Vagina (tissue), 2 donors: Measurements from ENCODE around the gene ITGAL. TPM values are rescaled to one million over a fixed set of nuclear protein-coding genes. Genes with fewer than 3 reads are reported as not detected.
A peak's percentile ranks its signal among the peaks of the same experiment; 100 is the strongest.
"Not testable (repeated sequence)": the region's sequence is repeated elsewhere in the genome, so short reads cannot be mapped to it uniquely, and the experiment has no call there.

ENCODE experiments used
- DNase-seq, 2 donors: peaks; one replicate each; pipeline ENCODE4 v3.0.0-alpha.2; 2017; ENCODE audit errors: extremely low spot score in 2 of 2
- H3K27ac ChIP-seq: fragments of 200-600 bp; sonication (generic); one replicate; pipeline ENCODE4 v1.5.1; 2019
- H3K27me3 ChIP-seq: fragments of 200-600 bp; sonication (generic); one replicate; pipeline ENCODE4 v1.5.1; 2019
- H3K36me3 ChIP-seq, 2 donors: fragments of 200-600 bp; sonication (generic); one replicate each; pipeline ENCODE4 v1.5.1; 2017 to 2019
- H3K4me1 ChIP-seq: fragments of 200-600 bp; sonication (generic); one replicate; pipeline ENCODE4 v1.5.1; 2019
- H3K4me3 ChIP-seq, 2 donors: fragments of 200-600 bp; sonication (generic); 1 replicate in 1 of 2; 2 replicates in 1 of 2; pipeline ENCODE4 v1.5.1; 2016 to 2019
- H3K9me3 ChIP-seq: fragments of 200-600 bp; sonication (generic); one replicate; pipeline ENCODE4 v1.5.1; 2019
- POLR2A ChIP-seq, 2 donors: fragments of 450-650 bp; IDR thresholded peaks; one replicate each; pipeline ENCODE4 v1.6.1; 2017; ENCODE audit warnings: antibody characterized with exemption in 2 of 2, mild to moderate bottlenecking in 2 of 2, moderate library complexity in 2 of 2
- POLR2AphosphoS5 ChIP-seq, 2 donors: sonication (generic); formaldehyde crosslinking; IDR thresholded peaks; one replicate each; pipeline ENCODE4 v1.9.0; 2017; ENCODE audit warnings: antibody characterized with exemption in 2 of 2, mild to moderate bottlenecking in 2 of 2, low read depth in 1 of 2; ENCODE audit not compliant: insufficient read depth in 1 of 2
- intact Hi-C: fragments of 100-400 bp; cut with DNase I; formaldehyde crosslinking; loops from one replicate; pipeline ENCODE4 v1.15.1; 2023
- total RNA-seq: library from RNA; depleted of rRNA; stranded (reverse); fragments of >200 nt; gene quantifications from one replicate; pipeline ENCODE4 v1.2.3, GENCODE V29; 2016
- TF ChIP-seq, protein P1 (sequence below), 3 experiments: fragments of 450-650 bp in 2 of 3; fragments of 200-600 bp in 1 of 3; sonication (generic) in 1 of 3; IDR thresholded peaks; one replicate each; pipeline ENCODE4 v1.5.1; 2017 to 2019; ENCODE audit warnings: antibody characterized with exemption in 3 of 3, mild to moderate bottlenecking in 2 of 3, moderate library complexity in 2 of 3

The ITGAL gene
- total RNA-seq, 1 donor from 2014 or later = 5.4 TPM

DNA sequence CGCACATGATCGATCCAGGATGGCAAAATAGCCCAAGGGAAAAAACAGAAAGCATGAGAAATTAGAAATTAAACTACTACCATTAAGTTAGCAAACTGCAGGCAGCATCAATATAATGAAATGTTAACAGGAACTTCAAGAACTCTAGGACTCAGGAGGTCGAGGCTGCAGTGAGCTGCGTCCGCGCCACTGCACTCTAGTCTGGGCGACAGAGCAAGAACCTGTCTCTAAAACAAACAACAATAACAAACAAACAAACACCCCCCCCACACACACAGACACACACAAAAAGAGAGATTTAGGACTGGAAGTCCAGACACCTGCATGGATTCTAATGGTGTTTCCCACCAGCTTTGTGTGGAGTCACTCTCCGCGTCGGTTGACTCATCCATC is 26.3 kb upstream of the ITGAL start:
- Histone ChIP-seq H3K4me1 (peaks cover 20% of the 10 kb centered on the region), H3K4me3 (peak overlapping the region; percentile 79 to 93), H3K27ac (peak overlapping the region; percentile 85), H3K36me3 (no peaks in the 10 kb centered on the region), H3K27me3 (no peaks in the 10 kb centered on the region), H3K9me3 (no peaks in the 10 kb centered on the region)
- DNase-seq = no peak
- TF ChIP-seq POLR2AphosphoS5 (IDR thresholded peaks at IDR 0.05; ENCODE audit: insufficient read depth in 1 of 2, low read depth in 1 of 2) (no peak), POLR2A (IDR thresholded peaks at IDR 0.05) (no peak)
- TF ChIP-seq, protein P1, sequence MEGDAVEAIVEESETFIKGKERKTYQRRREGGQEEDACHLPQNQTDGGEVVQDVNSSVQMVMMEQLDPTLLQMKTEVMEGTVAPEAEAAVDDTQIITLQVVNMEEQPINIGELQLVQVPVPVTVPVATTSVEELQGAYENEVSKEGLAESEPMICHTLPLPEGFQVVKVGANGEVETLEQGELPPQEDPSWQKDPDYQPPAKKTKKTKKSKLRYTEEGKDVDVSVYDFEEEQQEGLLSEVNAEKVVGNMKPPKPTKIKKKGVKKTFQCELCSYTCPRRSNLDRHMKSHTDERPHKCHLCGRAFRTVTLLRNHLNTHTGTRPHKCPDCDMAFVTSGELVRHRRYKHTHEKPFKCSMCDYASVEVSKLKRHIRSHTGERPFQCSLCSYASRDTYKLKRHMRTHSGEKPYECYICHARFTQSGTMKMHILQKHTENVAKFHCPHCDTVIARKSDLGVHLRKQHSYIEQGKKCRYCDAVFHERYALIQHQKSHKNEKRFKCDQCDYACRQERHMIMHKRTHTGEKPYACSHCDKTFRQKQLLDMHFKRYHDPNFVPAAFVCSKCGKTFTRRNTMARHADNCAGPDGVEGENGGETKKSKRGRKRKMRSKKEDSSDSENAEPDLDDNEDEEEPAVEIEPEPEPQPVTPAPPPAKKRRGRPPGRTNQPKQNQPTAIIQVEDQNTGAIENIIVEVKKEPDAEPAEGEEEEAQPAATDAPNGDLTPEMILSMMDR (IDR thresholded peaks at IDR 0.05) = no peak
- intact Hi-C loops = loop anchor here (10.0 kb wide), 1 partner anchor 89 kb away; the partner anchor contains the start of gene ZNF747

DNA sequence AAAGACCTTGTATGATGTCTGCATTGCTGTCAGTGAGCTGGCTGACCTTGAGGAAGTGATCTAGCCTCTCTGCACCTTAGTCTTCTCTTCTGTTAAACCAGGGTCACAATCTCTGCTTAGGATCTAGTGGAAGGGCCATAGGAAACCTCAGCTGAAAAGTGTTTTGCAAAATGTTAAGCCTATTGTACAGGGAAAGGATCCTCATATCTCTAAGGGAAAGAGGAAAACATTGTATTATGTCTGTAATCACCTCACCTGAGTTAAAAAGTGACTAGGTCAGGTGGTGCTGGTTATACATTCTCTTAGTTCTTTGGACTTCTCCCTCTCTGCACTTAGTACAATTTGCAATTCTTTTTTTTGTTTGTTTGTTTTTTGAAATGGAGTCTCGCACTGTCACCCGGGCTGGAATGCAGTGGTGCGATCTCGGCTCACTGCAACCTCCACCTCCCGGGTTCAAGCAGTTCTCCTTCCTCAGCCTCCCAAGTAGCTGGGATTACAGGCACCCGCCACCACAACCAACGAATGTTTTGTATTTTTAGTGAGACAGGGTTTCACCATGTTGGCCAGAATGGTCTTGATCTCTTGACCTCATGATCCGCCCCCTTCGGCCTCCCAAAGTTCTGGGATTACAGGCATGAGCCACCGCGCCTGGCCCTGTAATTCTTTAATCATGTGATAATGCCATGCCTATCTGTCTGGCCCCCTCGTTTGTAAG is 24.9 kb upstream of the ITGAL start:
- no peak overlapping the region for H3K4me3 ChIP-seq
- TF ChIP-seq, protein P1 (IDR thresholded peaks at IDR 0.05) = no peak
- TF ChIP-seq POLR2A (IDR thresholded peaks at IDR 0.05) = no peak
- no peak for TF ChIP-seq POLR2AphosphoS5 (IDR thresholded peaks at IDR 0.05; ENCODE audit: insufficient read depth in 1 of 2, low read depth in 1 of 2)
- H3K27ac ChIP-seq = no peak overlapping the region
- no peaks in the 10 kb centered on the region for H3K9me3 ChIP-seq
- intact Hi-C loops = loop anchor here (10.0 kb wide), 1 partner anchor 87 kb away; the partner anchor contains the start of gene ZNF747
- DNase-seq = no peak
- H3K36me3 ChIP-seq = no peaks in the 10 kb centered on the region
- no peaks in the 10 kb centered on the region for H3K27me3 ChIP-seq
- H3K4me1 ChIP-seq = peaks cover 20% of the 10 kb centered on the region

DNA sequence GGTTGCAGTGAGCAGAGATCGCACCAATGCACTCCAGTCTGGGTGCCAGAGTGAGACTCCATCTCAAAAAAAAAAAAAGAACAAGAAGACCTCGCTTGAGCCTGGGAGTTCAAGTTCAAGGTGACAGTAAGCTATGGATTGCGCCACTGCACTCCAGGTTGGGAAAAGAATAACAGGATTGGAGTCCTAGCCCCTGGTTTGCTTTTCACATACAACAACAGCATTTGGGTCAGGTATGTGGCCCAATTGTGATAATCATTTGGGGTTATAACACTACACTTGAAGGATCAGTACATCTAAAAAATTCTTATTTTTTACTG is 23.5 kb upstream of the ITGAL start:
- peaks cover 16% of the 10 kb centered on the region for H3K4me1 ChIP-seq
- DNase-seq = no peak
- H3K27ac ChIP-seq = no peak overlapping the region
- H3K9me3 ChIP-seq = no peaks in the 10 kb centered on the region
- no peaks in the 10 kb centered on the region for H3K36me3 ChIP-seq
- TF ChIP-seq POLR2AphosphoS5 (IDR thresholded peaks at IDR 0.05; ENCODE audit: insufficient read depth in 1 of 2, low read depth in 1 of 2) (no peak), POLR2A (IDR thresholded peaks at IDR 0.05) (no peak)
- TF ChIP-seq, protein P1 (IDR thresholded peaks at IDR 0.05) = no peak
- H3K27me3 ChIP-seq = no peaks in the 10 kb centered on the region
- H3K4me3 ChIP-seq = no peak overlapping the region
- intact Hi-C loops = loop anchor here (10.0 kb wide), 1 partner anchor 86 kb away; the partner anchor contains the start of gene ZNF747

DNA sequence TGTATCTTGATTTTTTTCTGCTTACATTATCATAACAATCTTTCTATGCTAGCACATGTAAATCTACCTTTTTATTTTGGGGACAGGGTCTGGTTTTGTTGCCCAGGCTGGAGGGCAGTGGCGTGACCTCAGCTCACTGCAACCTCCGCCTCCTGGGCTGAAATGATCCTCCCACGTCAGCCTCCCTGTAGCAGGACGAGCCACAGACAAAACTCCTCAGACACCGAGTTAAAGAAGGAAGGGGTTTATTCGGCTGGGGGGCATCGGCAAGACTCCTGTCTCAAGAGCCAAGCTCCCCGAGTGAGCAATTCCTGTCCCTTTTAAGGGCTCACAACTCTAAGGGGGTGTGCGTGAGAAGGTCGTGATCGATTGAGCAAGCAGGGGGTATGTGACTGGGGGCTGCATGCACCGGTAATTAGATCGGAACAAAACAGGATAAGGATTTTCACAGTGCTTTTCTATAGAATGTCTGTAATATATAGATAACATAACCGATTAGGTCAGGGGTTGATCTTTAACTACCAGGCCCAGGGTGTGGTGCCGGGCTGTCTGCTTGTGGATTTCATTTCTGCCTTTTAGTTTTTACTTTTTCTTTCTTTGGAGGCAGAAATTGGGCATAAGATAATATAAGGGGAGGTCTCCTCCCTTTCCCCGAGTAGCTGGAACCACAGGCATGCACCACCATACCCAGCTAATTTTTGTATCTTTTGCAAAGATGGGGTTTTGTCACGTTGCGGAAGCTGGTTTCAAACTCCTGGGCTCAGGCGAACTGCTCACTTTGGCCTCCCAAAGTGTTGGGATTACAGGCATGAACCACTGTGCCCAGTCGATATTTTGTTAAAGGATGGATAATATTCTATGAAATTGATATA is 19.6 kb upstream of the ITGAL start:
- H3K27ac ChIP-seq, H3K27me3 ChIP-seq, H3K36me3 ChIP-seq, intact Hi-C loops, DNase-seq, H3K4me1 ChIP-seq, H3K9me3 ChIP-seq, H3K4me3 ChIP-seq: not testable (repeated sequence)

DNA sequence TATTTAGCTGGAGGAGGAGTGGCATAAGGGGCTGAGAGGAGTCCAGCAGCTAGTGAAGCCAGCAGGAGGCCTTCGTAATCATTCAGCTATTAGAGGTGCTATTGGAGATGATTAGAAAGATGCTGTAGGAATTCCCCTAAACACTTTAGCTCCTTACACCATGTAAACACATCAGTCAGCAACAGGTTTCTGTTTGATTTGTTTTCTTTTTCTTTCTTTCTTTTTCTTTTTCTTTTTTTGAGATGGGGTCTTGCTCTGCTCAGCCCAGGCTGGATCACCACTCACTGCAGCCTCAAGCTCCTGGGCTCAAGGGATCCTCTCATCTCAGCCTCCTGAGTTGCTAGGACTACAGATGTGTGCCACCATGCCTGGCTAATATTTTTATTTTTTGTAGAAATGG is 16.2 kb upstream of the ITGAL start:
- intact Hi-C loops = no loop called here
- no peaks in the 10 kb centered on the region for H3K36me3 ChIP-seq
- H3K4me1 ChIP-seq = no peaks in the 10 kb centered on the region
- TF ChIP-seq, protein P1 (IDR thresholded peaks at IDR 0.05) = no peak
- TF ChIP-seq POLR2AphosphoS5 (IDR thresholded peaks at IDR 0.05; ENCODE audit: insufficient read depth in 1 of 2, low read depth in 1 of 2) (no peak), POLR2A (IDR thresholded peaks at IDR 0.05) (no peak)
- H3K9me3 ChIP-seq = no peaks in the 10 kb centered on the region
- no peaks in the 10 kb centered on the region for H3K27me3 ChIP-seq
- DNase-seq = no peak
- no peak overlapping the region for H3K27ac ChIP-seq
- no peak overlapping the region for H3K4me3 ChIP-seq
